ENCODE results near the gene BRINP2.
"Not testable (repeated sequence)": the region's sequence is repeated elsewhere in the genome, so short reads cannot be mapped to it uniquely, and the experiment has no call there.

Gene BRINP2

DNA sequence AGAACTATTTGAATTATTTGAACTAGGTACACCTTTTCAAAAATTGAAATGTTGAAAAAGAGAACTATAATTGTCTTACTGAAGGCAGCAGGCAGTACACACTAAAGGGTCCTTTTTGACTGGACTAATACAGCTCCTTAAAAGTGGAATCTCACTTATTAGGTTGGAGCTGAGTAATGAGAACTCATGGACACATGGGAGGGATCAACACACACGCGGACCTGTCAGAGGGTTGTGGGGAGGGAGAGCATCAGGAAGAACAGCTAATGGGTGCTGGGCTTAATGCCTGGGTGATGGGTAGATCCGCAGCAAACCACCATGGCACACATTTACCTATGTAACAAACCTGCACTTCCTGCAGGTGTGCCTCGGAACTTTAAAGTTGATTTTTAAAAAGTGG lies 145.0 kb downstream of the BRINP2 start:
- H2BK12ac ChIP-seq (ENCODE audit: low read length): no peak overlapping the region
- no peak overlapping the region for H2BK5ac ChIP-seq (ENCODE audit: low read depth, low read length, poor library complexity)
- no peak for DNase-seq
- H4K12ac ChIP-seq (ENCODE audit: low read depth, low read length): no peak overlapping the region
- no peak overlapping the region for H3K18ac ChIP-seq (ENCODE audit: low read length)
- no peak overlapping the region for H4K8ac ChIP-seq (ENCODE audit: low read depth, low read length)
- H3K4me2 ChIP-seq (ENCODE audit: low read length): no peak overlapping the region
- H3K9ac ChIP-seq (ENCODE audit: low read length): no peak overlapping the region
- no peaks in the 10 kb centered on the region for H3K9me3 ChIP-seq (ENCODE audit: insufficient read depth, low read depth, low read length)
- no peaks in the 10 kb centered on the region for H3K27me3 ChIP-seq (ENCODE audit: insufficient read depth, low read length)
- no peaks in the 10 kb centered on the region for H3K79me1 ChIP-seq (ENCODE audit: low read length)
- H3K27ac ChIP-seq (ENCODE audit: low read depth, low read length): no peak overlapping the region
- H3K4ac ChIP-seq (ENCODE audit: low read depth, low read length): no peak overlapping the region
- H2AFZ ChIP-seq (ENCODE audit: insufficient read depth, low read length, poor library complexity): no peak overlapping the region
- no peaks in the 10 kb centered on the region for H3K4me1 ChIP-seq (ENCODE audit: control insufficient read depth in 1 of 2, insufficient read depth in 2 of 2, low read length in 2 of 2)
- H3K36me3 ChIP-seq (ENCODE audit: control insufficient read depth in 1 of 2, insufficient read depth in 2 of 2, low read length in 2 of 2): no peaks in the 10 kb centered on the region
- no peak overlapping the region for H2BK120ac ChIP-seq (ENCODE audit: insufficient read depth, low read length, poor library complexity)
- H4K91ac ChIP-seq (ENCODE audit: low read depth, low read length): no peak overlapping the region
- WGBS (ENCODE audit: extremely low coverage, insufficient coverage, insufficient read length): no CpG with 5 or more reads among the region's 4 CpGs
- no peak overlapping the region for H3K4me3 ChIP-seq (ENCODE audit: low read depth, low read length)
- no peak overlapping the region for H3K14ac ChIP-seq (ENCODE audit: low read length)
- H2AK5ac ChIP-seq (ENCODE audit: low read length): no peak overlapping the region
- no peak overlapping the region for H3K23ac ChIP-seq (ENCODE audit: low read length)
- H3K79me2 ChIP-seq (ENCODE audit: control insufficient read depth, insufficient read depth, low read length, poor library complexity): no peaks in the 10 kb centered on the region

DNA sequence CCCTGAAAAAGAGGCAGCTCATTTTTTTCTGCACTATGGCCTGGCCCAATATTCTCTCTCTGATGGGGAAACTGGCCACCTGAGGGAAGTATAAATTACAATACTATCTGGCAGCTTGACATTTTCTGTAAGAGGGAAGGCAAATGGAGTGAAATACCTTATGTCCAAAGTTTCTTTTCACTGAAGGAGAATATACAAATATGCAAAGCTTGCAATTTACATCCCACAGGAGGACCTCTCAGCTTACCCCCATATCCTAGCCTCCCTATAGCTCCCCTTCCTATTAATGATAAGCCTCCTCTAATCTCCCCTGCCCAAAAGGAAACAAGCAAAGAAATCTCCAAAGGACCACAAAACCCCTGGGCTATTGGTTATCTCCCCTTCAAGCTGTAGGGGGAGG lies 150.7 kb downstream of the BRINP2 start:
- H2BK12ac ChIP-seq (ENCODE audit: low read length); H4K8ac ChIP-seq (ENCODE audit: low read depth, low read length); H3K36me3 ChIP-seq (ENCODE audit: control insufficient read depth in 1 of 2, insufficient read depth in 2 of 2, low read length in 2 of 2); DNase-seq; H2AFZ ChIP-seq (ENCODE audit: insufficient read depth, low read length, poor library complexity); H3K9ac ChIP-seq (ENCODE audit: low read length); H3K23ac ChIP-seq (ENCODE audit: low read length); H2BK5ac ChIP-seq (ENCODE audit: low read depth, low read length, poor library complexity); H2BK120ac ChIP-seq (ENCODE audit: insufficient read depth, low read length, poor library complexity); H4K12ac ChIP-seq (ENCODE audit: low read depth, low read length); H3K4me1 ChIP-seq (ENCODE audit: control insufficient read depth in 1 of 2, insufficient read depth in 2 of 2, low read length in 2 of 2); H3K9me3 ChIP-seq (ENCODE audit: insufficient read depth, low read depth, low read length); H3K27me3 ChIP-seq (ENCODE audit: insufficient read depth, low read length); H3K4me3 ChIP-seq (ENCODE audit: low read depth, low read length); H2AK5ac ChIP-seq (ENCODE audit: low read length); H4K91ac ChIP-seq (ENCODE audit: low read depth, low read length); H3K14ac ChIP-seq (ENCODE audit: low read length); H3K79me1 ChIP-seq (ENCODE audit: low read length); H3K27ac ChIP-seq (ENCODE audit: low read depth, low read length); H3K4ac ChIP-seq (ENCODE audit: low read depth, low read length); H3K18ac ChIP-seq (ENCODE audit: low read length); H3K79me2 ChIP-seq (ENCODE audit: control insufficient read depth, insufficient read depth, low read length, poor library complexity); H3K4me2 ChIP-seq (ENCODE audit: low read length): not testable (repeated sequence)

DNA sequence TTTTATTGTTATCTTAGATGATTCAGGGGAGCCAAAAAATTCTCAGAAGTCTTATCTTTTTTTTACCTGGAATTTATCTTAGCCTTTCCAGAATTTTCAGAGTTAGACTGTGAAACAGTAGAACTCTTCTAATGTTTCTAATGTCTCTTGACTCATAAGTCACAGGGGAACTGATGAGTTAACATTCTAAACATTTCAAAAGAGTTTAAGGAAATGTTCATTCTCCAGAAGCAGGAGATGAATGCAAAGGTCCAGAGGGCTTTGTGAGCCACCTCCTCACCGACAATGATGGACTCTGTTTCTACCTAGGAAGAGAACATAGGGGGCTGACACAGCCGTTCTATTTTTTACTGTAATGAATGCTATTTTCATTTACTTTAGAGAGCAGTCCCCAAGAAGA lies 157.5 kb downstream of the BRINP2 start:
- no peak overlapping the region for H4K91ac ChIP-seq (ENCODE audit: low read depth, low read length)
- no peaks in the 10 kb centered on the region for H3K9me3 ChIP-seq (ENCODE audit: insufficient read depth, low read depth, low read length)
- H3K4me3 ChIP-seq (ENCODE audit: low read depth, low read length): no peak overlapping the region
- H3K14ac ChIP-seq (ENCODE audit: low read length): no peak overlapping the region
- no CpG with 5 or more reads among the region's 2 CpGs for WGBS (ENCODE audit: extremely low coverage, insufficient coverage, insufficient read length)
- no peak overlapping the region for H4K12ac ChIP-seq (ENCODE audit: low read depth, low read length)
- no peaks in the 10 kb centered on the region for H3K36me3 ChIP-seq (ENCODE audit: control insufficient read depth in 1 of 2, insufficient read depth in 2 of 2, low read length in 2 of 2)
- no peak overlapping the region for H2BK5ac ChIP-seq (ENCODE audit: low read depth, low read length, poor library complexity)
- H2BK12ac ChIP-seq (ENCODE audit: low read length): no peak overlapping the region
- no peak overlapping the region for H2BK120ac ChIP-seq (ENCODE audit: insufficient read depth, low read length, poor library complexity)
- H3K4me1 ChIP-seq (ENCODE audit: control insufficient read depth in 1 of 2, insufficient read depth in 2 of 2, low read length in 2 of 2): no peaks in the 10 kb centered on the region
- H3K27me3 ChIP-seq (ENCODE audit: insufficient read depth, low read length): no peaks in the 10 kb centered on the region
- no peak overlapping the region for H3K9ac ChIP-seq (ENCODE audit: low read length)
- H3K4me2 ChIP-seq (ENCODE audit: low read length): no peak overlapping the region
- no peak overlapping the region for H4K8ac ChIP-seq (ENCODE audit: low read depth, low read length)
- H3K27ac ChIP-seq (ENCODE audit: low read depth, low read length): no peak overlapping the region
- H3K79me2 ChIP-seq (ENCODE audit: control insufficient read depth, insufficient read depth, low read length, poor library complexity): no peaks in the 10 kb centered on the region
- H3K18ac ChIP-seq (ENCODE audit: low read length): no peak overlapping the region
- H2AK5ac ChIP-seq (ENCODE audit: low read length): no peak overlapping the region
- H2AFZ ChIP-seq (ENCODE audit: insufficient read depth, low read length, poor library complexity): no peak overlapping the region
- DNase-seq: peak in 1 of 2 donors; percentile 45
- H3K79me1 ChIP-seq (ENCODE audit: low read length): no peaks in the 10 kb centered on the region
- H3K4ac ChIP-seq (ENCODE audit: low read depth, low read length): no peak overlapping the region
- no peak overlapping the region for H3K23ac ChIP-seq (ENCODE audit: low read length)

DNA sequence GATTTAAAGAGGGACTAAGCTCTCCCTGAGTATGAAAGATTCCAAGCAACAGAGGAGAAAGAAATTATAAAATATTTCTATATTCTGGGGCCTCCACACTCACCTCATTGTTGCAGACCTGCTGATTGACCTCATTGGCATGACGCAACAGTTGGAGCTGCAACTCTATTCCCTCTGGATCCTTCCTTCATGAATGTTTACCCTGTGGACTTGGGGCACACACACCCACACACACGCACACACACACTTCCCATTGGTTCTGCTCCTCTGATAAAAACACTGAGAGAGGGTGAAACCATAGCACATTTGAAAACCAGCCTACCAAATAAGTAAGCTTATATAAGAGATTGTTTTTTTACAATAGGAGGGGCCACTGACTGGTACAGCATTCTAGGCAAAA lies 159.1 kb downstream of the BRINP2 start:
- WGBS (ENCODE audit: extremely low coverage, insufficient coverage, insufficient read length): no CpG with 5 or more reads among the region's 2 CpGs
- H4K8ac ChIP-seq (ENCODE audit: low read depth, low read length): no peak overlapping the region

More for the DNA sequence above, 159.1 kb downstream of the BRINP2 start:
- Histone ChIP-seq H2AK5ac (ENCODE audit: low read length) (no peak overlapping the region), H3K36me3 (ENCODE audit: control insufficient read depth in 1 of 2, insufficient read depth in 2 of 2, low read length in 2 of 2) (no peaks in the 10 kb centered on the region), H4K91ac (ENCODE audit: low read depth, low read length) (no peak overlapping the region), H3K4me2 (ENCODE audit: low read length) (no peak overlapping the region), H2BK12ac (ENCODE audit: low read length) (no peak overlapping the region), H3K27ac (ENCODE audit: low read depth, low read length) (no peak overlapping the region), H3K9ac (ENCODE audit: low read length) (no peak overlapping the region), H4K12ac (ENCODE audit: low read depth, low read length) (no peak overlapping the region), H2BK5ac (ENCODE audit: low read depth, low read length, poor library complexity) (no peak overlapping the region), H3K23ac (ENCODE audit: low read length) (no peak overlapping the region), H3K27me3 (ENCODE audit: insufficient read depth, low read length) (no peaks in the 10 kb centered on the region), H3K9me3 (ENCODE audit: insufficient read depth, low read depth, low read length) (no peaks in the 10 kb centered on the region), H3K14ac (ENCODE audit: low read length) (no peak overlapping the region), H3K79me1 (ENCODE audit: low read length) (peaks cover 1% of the 10 kb centered on the region), H3K4ac (ENCODE audit: low read depth, low read length) (no peak overlapping the region), H2BK120ac (ENCODE audit: insufficient read depth, low read length, poor library complexity) (no peak overlapping the region), H3K79me2 (ENCODE audit: control insufficient read depth, insufficient read depth, low read length, poor library complexity) (no peaks in the 10 kb centered on the region), H3K4me1 (ENCODE audit: control insufficient read depth in 1 of 2, insufficient read depth in 2 of 2, low read length in 2 of 2) (peaks cover 0 to 7% of the 10 kb centered on the region in 2 experiments), H3K4me3 (ENCODE audit: low read depth, low read length) (no peak overlapping the region), H2AFZ (ENCODE audit: insufficient read depth, low read length, poor library complexity) (no peak overlapping the region), H3K18ac (ENCODE audit: low read length) (no peak overlapping the region)
- DNase-seq: no peak

Data from trophoblast cell (in vitro differentiated cells and primary cell).